Ammon's horn (tissue), 1 donor: ENCODE measurements around the gene ANK2.

Source experiments
- DNase-seq: peaks from one replicate; pipeline ENCODE4 v3.0.0-alpha.2; 2016; ENCODE audit warnings: low spot score

The ANK2 gene

GRCh38 chr4:113289766-113290165 is 240.3 kb downstream of the ANK2 start:
- DNase-seq, result no peak

- DNase-seq, result no peak
Measured at GRCh38 chr4:113290666-113291065, 241.2 kb downstream of the ANK2 start.

GRCh38 chr4:113292371-113293042 is 243.1 kb downstream of the ANK2 start:
- DNase-seq, result peak; percentile 89

GRCh38 chr4:113293043-113293560 is 243.6 kb downstream of the ANK2 start:
- DNase-seq, result peak; percentile 72

- peak; percentile 25 for DNase-seq
Measured at GRCh38 chr4:113293674-113294073, 244.2 kb downstream of the ANK2 start.

- DNase-seq, result no peak
Measured at GRCh38 chr4:113294908-113295307, 245.5 kb downstream of the ANK2 start.

GRCh38 chr4:113300471-113300928 is 251.0 kb downstream of the ANK2 start:
- DNase-seq, result peak; percentile 63

GRCh38 chr4:113302051-113302450 is 252.6 kb downstream of the ANK2 start:
- no peak for DNase-seq

GRCh38 chr4:113303315-113303714 is 253.9 kb downstream of the ANK2 start:
- DNase-seq, result no peak

- DNase-seq, result no peak
Measured at GRCh38 chr4:113311047-113311446, 261.6 kb downstream of the ANK2 start.

GRCh38 chr4:113312529-113312928 is 263.1 kb downstream of the ANK2 start:
- DNase-seq, result no peak

- no peak for DNase-seq
Measured at GRCh38 chr4:113314426-113314825, 265.0 kb downstream of the ANK2 start.

GRCh38 chr4:113316879-113317278 is 267.4 kb downstream of the ANK2 start:
- peak; percentile 66 for DNase-seq

- no peak for DNase-seq
Measured at GRCh38 chr4:113317523-113317922, 268.1 kb downstream of the ANK2 start.

- no peak for DNase-seq
Measured at GRCh38 chr4:113322736-113323135, 273.3 kb downstream of the ANK2 start.

GRCh38 chr4:113325876-113326615 is 276.6 kb downstream of the ANK2 start:
- DNase-seq, result no peak

GRCh38 chr4:113327494-113327893 is 278.0 kb downstream of the ANK2 start:
- peak; percentile 27 for DNase-seq

- peak; percentile 17 for DNase-seq
Measured at GRCh38 chr4:113328514-113328913, 279.1 kb downstream of the ANK2 start.

GRCh38 chr4:113330200-113330599 is 280.7 kb downstream of the ANK2 start:
- no peak for DNase-seq

- DNase-seq, result no peak
Measured at GRCh38 chr4:113331811-113332210, 282.4 kb downstream of the ANK2 start.

- DNase-seq, result no peak
Measured at GRCh38 chr4:113332701-113333100, 283.2 kb downstream of the ANK2 start.

GRCh38 chr4:113335746-113336145 is 286.3 kb downstream of the ANK2 start:
- DNase-seq, result no peak

- DNase-seq, result no peak
Measured at GRCh38 chr4:113336556-113336955, 287.1 kb downstream of the ANK2 start.
